NCI-H2081 (cell line): ENCODE data around the gene ITPR3.

Source experiments
- DNase-seq, 2 experiments: peaks; one replicate each; lab custom pipeline; 2025; lab: John Stamatoyannopoulos, UW

Gene ITPR3

GRCh38 chr6:33737267-33738026 lies 116.3 kb downstream of the ITPR3 start:
- no peak for DNase-seq

- no peak for DNase-seq
These were observed 117.0 kb downstream of the ITPR3 start for GRCh38 chr6:33738153-33738552.

GRCh38 chr6:33738879-33739278 lies 117.8 kb downstream of the ITPR3 start:
- DNase-seq, result no peak

- no peak for DNase-seq
These were observed 118.4 kb downstream of the ITPR3 start for GRCh38 chr6:33739571-33739970.

GRCh38 chr6:33740204-33740608 lies 119.1 kb downstream of the ITPR3 start:
- DNase-seq, result no peak

- no peak for DNase-seq
These were observed 119.7 kb downstream of the ITPR3 start for GRCh38 chr6:33740794-33741193.

- DNase-seq, result no peak
These were observed 121.0 kb downstream of the ITPR3 start for GRCh38 chr6:33742092-33742491.

- no peak for DNase-seq
These were observed 121.7 kb downstream of the ITPR3 start for GRCh38 chr6:33742837-33743236.

GRCh38 chr6:33744001-33744848 lies 123.1 kb downstream of the ITPR3 start:
- DNase-seq, result peak; percentile 77 to 84

- DNase-seq, result peak; percentile 8 to 10
These were observed 123.9 kb downstream of the ITPR3 start for GRCh38 chr6:33744895-33745546.

GRCh38 chr6:33745548-33745947 lies 124.4 kb downstream of the ITPR3 start:
- DNase-seq, result no peak
